ENCODE measurements around the gene FARS2.

Gene FARS2

GRCh38 chr6:5316951-5317350 lies 55.6 kb downstream of the FARS2 start:
- in situ Hi-C loops (cut with MboI; ENCODE audit: low sequenced_read_pairs): no loop called here

GRCh38 chr6:5318617-5319272 lies 57.4 kb downstream of the FARS2 start:
- in situ Hi-C loops (cut with MboI; ENCODE audit: low sequenced_read_pairs): no loop called here

GRCh38 chr6:5323979-5324378 lies 62.7 kb downstream of the FARS2 start:
- in situ Hi-C loops (cut with MboI; ENCODE audit: low sequenced_read_pairs): no loop called here

- in situ Hi-C loops (cut with MboI; ENCODE audit: low sequenced_read_pairs): no loop called here
These were observed 63.9 kb downstream of the FARS2 start for GRCh38 chr6:5325173-5325572.

GRCh38 chr6:5326022-5326641 lies 64.8 kb downstream of the FARS2 start:
- in situ Hi-C loops (cut with MboI; ENCODE audit: low sequenced_read_pairs): no loop called here

GRCh38 chr6:5328800-5329199 lies 67.5 kb downstream of the FARS2 start:
- in situ Hi-C loops (cut with MboI; ENCODE audit: low sequenced_read_pairs): no loop called here

- in situ Hi-C loops (cut with MboI; ENCODE audit: low sequenced_read_pairs): no loop called here
These were observed 70.6 kb downstream of the FARS2 start for GRCh38 chr6:5331845-5332442.

- in situ Hi-C loops (cut with MboI; ENCODE audit: low sequenced_read_pairs): no loop called here
These were observed 72.3 kb downstream of the FARS2 start for GRCh38 chr6:5333658-5334057.

- in situ Hi-C loops (cut with MboI; ENCODE audit: low sequenced_read_pairs): no loop called here
These were observed 73.0 kb downstream of the FARS2 start for GRCh38 chr6:5334341-5334740.

- in situ Hi-C loops (cut with MboI; ENCODE audit: low sequenced_read_pairs): no loop called here
These were observed 73.7 kb downstream of the FARS2 start for GRCh38 chr6:5335020-5335419.

- in situ Hi-C loops (cut with MboI; ENCODE audit: low sequenced_read_pairs): no loop called here
These were observed 76.3 kb downstream of the FARS2 start for GRCh38 chr6:5337573-5337972.

- in situ Hi-C loops (cut with MboI; ENCODE audit: low sequenced_read_pairs): no loop called here
These were observed 77.1 kb downstream of the FARS2 start for GRCh38 chr6:5338177-5338960.

- in situ Hi-C loops (cut with MboI; ENCODE audit: low sequenced_read_pairs): no loop called here
These were observed 78.5 kb downstream of the FARS2 start for GRCh38 chr6:5339786-5340185.

GRCh38 chr6:5341845-5342244 lies 80.5 kb downstream of the FARS2 start:
- in situ Hi-C loops (cut with MboI; ENCODE audit: low sequenced_read_pairs): no loop called here

GRCh38 chr6:5343998-5344397 lies 82.7 kb downstream of the FARS2 start:
- in situ Hi-C loops (cut with MboI; ENCODE audit: low sequenced_read_pairs): no loop called here

- in situ Hi-C loops (cut with MboI; ENCODE audit: low sequenced_read_pairs): no loop called here
These were observed 84.0 kb downstream of the FARS2 start for GRCh38 chr6:5345324-5345723.

GRCh38 chr6:5351552-5352210 lies 90.4 kb downstream of the FARS2 start:
- in situ Hi-C loops (cut with MboI; ENCODE audit: low sequenced_read_pairs): no loop called here

- in situ Hi-C loops (cut with MboI; ENCODE audit: low sequenced_read_pairs): no loop called here
These were observed 92.7 kb downstream of the FARS2 start for GRCh38 chr6:5353971-5354370.

GRCh38 chr6:5357486-5357885 lies 96.2 kb downstream of the FARS2 start:
- in situ Hi-C loops (cut with MboI; ENCODE audit: low sequenced_read_pairs): no loop called here

- in situ Hi-C loops (cut with MboI; ENCODE audit: low sequenced_read_pairs): no loop called here
These were observed 98.1 kb downstream of the FARS2 start for GRCh38 chr6:5359417-5359816.

- in situ Hi-C loops (cut with MboI; ENCODE audit: low sequenced_read_pairs): no loop called here
These were observed 100.1 kb downstream of the FARS2 start for GRCh38 chr6:5361396-5361795.
